Mesendoderm (in vitro differentiated cells): ENCODE data around the gene PLA2G2F.

Experiments
- DNase-seq: peaks from one replicate; pipeline ENCODE4 v3.0.0; 2013
- H2AK5ac ChIP-seq: 2 replicates; pipeline ENCODE4 v1.6.1; 2013; ENCODE audit warnings: low read length, inconsistent platforms
- H2BK120ac ChIP-seq: 2 replicates; pipeline ENCODE4 v1.6.1; 2013; ENCODE audit warnings: low read depth, mild to moderate bottlenecking, low read length, moderate library complexity, mixed read lengths
- H2BK15ac ChIP-seq: replicated peaks from 2 replicates; pipeline ENCODE4 v1.6.1; 2013; ENCODE audit warnings: low read depth, mild to moderate bottlenecking, moderate library complexity
- H2BK5ac ChIP-seq: 2 replicates; pipeline ENCODE4 v1.6.1; 2013; ENCODE audit warnings: low read length, inconsistent platforms
- H3K18ac ChIP-seq: 2 replicates; pipeline ENCODE4 v1.6.1; 2013; ENCODE audit warnings: mild to moderate bottlenecking, low read length, mixed read lengths
- H3K23ac ChIP-seq: one replicate; pipeline ENCODE4 v1.6.1; 2013; ENCODE audit warnings: low read length
- H3K27ac ChIP-seq: 2 replicates; pipeline ENCODE4 v1.5.1; 2013; ENCODE audit warnings: low read depth, mild to moderate bottlenecking, inconsistent platforms, low read length, moderate library complexity
- H3K27me3 ChIP-seq: 2 replicates; pipeline ENCODE4 v1.6.1; 2013; ENCODE audit warnings: low read length, control low read depth, mild to moderate bottlenecking, inconsistent platforms; ENCODE audit not compliant: insufficient read depth, poor library complexity
- H3K36me3 ChIP-seq: 2 replicates; pipeline ENCODE4 v1.6.1; 2013; ENCODE audit warnings: low read length, inconsistent platforms; ENCODE audit not compliant: control insufficient read depth, insufficient read depth
- H3K4ac ChIP-seq: one replicate; pipeline ENCODE4 v1.6.1; 2013; ENCODE audit warnings: low read depth, mild to moderate bottlenecking, low read length, moderate library complexity
- H3K4me1 ChIP-seq: 2 replicates; pipeline ENCODE4 v1.6.1; 2013; ENCODE audit warnings: low read depth, low read length, inconsistent platforms; ENCODE audit not compliant: control insufficient read depth
- H3K4me2 ChIP-seq: 2 replicates; pipeline ENCODE4 v1.6.1; 2013; ENCODE audit warnings: low read length
- H3K4me3 ChIP-seq: 2 replicates; pipeline ENCODE4 v1.5.1; 2013; ENCODE audit warnings: mild to moderate bottlenecking, low read length
- H3K56ac ChIP-seq: one replicate; pipeline ENCODE4 v1.6.1; 2013; ENCODE audit warnings: low read length
- H3K79me1 ChIP-seq: 2 replicates; pipeline ENCODE4 v1.6.1; 2013; ENCODE audit warnings: low read length, inconsistent platforms
- H3K79me2 ChIP-seq: 2 replicates; pipeline ENCODE4 v1.6.1; 2013; ENCODE audit warnings: mild to moderate bottlenecking, low read length; ENCODE audit not compliant: control insufficient read depth, insufficient read depth
- H3K9ac ChIP-seq: 2 replicates; pipeline ENCODE4 v1.6.1; 2013; ENCODE audit warnings: low read length, inconsistent platforms
- H4K5ac ChIP-seq: one replicate; pipeline ENCODE4 v1.6.1; 2013; ENCODE audit warnings: low read length
- H4K8ac ChIP-seq: one replicate; pipeline ENCODE4 v1.6.1; 2013; ENCODE audit warnings: low read depth, mild to moderate bottlenecking, control low read depth, low read length, moderate library complexity
- WGBS: extraction: QIAGEN DNeasy Blood & Tissue Kit; methylation state at CpG from one replicate; pipeline ENCODE4 v1.1.7; 2013; ENCODE audit warnings: low lambda C conversion rate, missing lambda C conversion rate; ENCODE audit not compliant: insufficient coverage; ENCODE audit errors: extremely low coverage; 5-methylcytosine and 5-hydroxymethylcytosine counted together

PLA2G2F gene

DNA sequence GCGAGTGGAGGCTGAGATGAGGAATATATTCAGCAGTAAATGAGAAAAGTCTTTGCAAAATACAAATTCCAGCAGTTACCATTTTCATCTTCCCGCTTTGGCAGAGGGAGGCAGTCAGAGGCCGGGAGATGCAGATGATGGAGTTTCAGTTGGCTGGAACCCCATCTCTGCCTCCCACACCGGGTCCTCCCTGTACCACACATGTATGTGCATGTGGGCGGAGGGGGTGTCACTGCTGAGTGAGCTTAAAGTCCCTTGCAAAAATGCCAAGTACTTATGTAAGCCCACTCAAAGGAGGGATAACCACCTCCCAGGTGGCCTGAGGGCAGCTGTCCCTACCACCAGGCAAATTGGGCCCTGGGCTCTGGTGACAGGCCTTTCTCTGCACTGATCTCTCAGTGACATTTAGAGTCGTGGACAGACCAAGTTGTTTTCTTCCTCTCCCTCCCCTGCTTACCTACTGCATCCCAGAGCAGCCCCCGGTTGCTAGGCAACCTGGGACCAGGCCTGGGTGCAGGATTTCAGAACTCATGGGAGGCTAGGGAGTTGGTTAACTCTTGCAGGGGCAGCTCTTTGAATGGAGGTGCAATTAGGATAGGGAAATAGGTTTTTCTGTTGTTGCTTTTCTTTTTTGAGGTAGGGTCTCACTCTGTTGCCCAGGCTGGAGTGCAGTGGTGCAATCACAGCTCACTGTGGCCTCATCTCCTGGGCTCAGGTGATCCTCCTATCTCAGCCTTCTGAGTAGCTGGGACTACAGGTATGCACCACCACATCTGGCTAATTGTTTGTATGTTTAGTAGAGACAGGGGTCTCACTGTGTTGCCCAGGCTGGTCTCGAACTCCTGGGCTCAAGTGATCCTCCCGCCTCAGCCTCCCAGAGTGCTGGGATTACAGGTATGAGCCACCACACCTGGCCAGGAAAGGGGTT is 29.7 kb downstream of the PLA2G2F start:
- no peak overlapping the region for H3K56ac ChIP-seq
- H4K8ac ChIP-seq, result no peak overlapping the region
- no peak overlapping the region for H2BK120ac ChIP-seq
- no peak overlapping the region for H3K18ac ChIP-seq
- no peaks in the 10 kb centered on the region for H3K27me3 ChIP-seq
- H4K5ac ChIP-seq, result no peak overlapping the region
- no peak overlapping the region for H3K27ac ChIP-seq
- no peak overlapping the region for H3K9ac ChIP-seq
- H3K4ac ChIP-seq, result no peak overlapping the region
- no peaks in the 10 kb centered on the region for H3K79me2 ChIP-seq
- H2BK5ac ChIP-seq, result no peak overlapping the region
- no peaks in the 10 kb centered on the region for H3K4me1 ChIP-seq
- DNase-seq, result no peak
- no peak overlapping the region for H2BK15ac ChIP-seq
- H3K4me3 ChIP-seq, result no peak overlapping the region
- H3K36me3 ChIP-seq, result no peaks in the 10 kb centered on the region
- H3K79me1 ChIP-seq, result no peaks in the 10 kb centered on the region
- WGBS, result no CpG with 5 or more reads among the region's 9 CpGs
- H3K23ac ChIP-seq, result no peak overlapping the region
- H3K4me2 ChIP-seq, result no peak overlapping the region
- H2AK5ac ChIP-seq, result no peak overlapping the region

GRCh38 chr1:20169932-20170331 is 30.8 kb downstream of the PLA2G2F start:
- H3K36me3 ChIP-seq, result no peaks in the 10 kb centered on the region
- H2BK120ac ChIP-seq, result no peak overlapping the region
- H3K4me3 ChIP-seq, result no peak overlapping the region
- H3K9ac ChIP-seq, result no peak overlapping the region
- H3K79me2 ChIP-seq, result no peaks in the 10 kb centered on the region
- no peak overlapping the region for H2BK15ac ChIP-seq
- no CpG with 5 or more reads among the region's 5 CpGs for WGBS
- H4K8ac ChIP-seq, result no peak overlapping the region
- no peak overlapping the region for H3K27ac ChIP-seq
- no peak overlapping the region for H4K5ac ChIP-seq
- H2AK5ac ChIP-seq, result no peak overlapping the region
- no peak overlapping the region for H3K4me2 ChIP-seq
- H2BK5ac ChIP-seq, result no peak overlapping the region
- DNase-seq, result no peak
- H3K4ac ChIP-seq, result no peak overlapping the region
- H3K23ac ChIP-seq, result no peak overlapping the region
- no peak overlapping the region for H3K56ac ChIP-seq
- H3K27me3 ChIP-seq, result no peaks in the 10 kb centered on the region
- no peaks in the 10 kb centered on the region for H3K4me1 ChIP-seq
- no peak overlapping the region for H3K18ac ChIP-seq
- no peaks in the 10 kb centered on the region for H3K79me1 ChIP-seq

- Histone ChIP-seq H2BK120ac (no peak overlapping the region), H4K5ac (no peak overlapping the region), H3K18ac (no peak overlapping the region), H4K8ac (no peak overlapping the region), H3K9ac (no peak overlapping the region), H3K27me3 (no peaks in the 10 kb centered on the region), H3K4me3 (no peak overlapping the region), H3K27ac (no peak overlapping the region), H2BK5ac (no peak overlapping the region), H3K4me1 (no peaks in the 10 kb centered on the region), H3K4me2 (no peak overlapping the region), H3K4ac (no peak overlapping the region), H2AK5ac (no peak overlapping the region), H3K79me1 (no peaks in the 10 kb centered on the region), H3K79me2 (no peaks in the 10 kb centered on the region), H2BK15ac (no peak overlapping the region), H3K36me3 (no peaks in the 10 kb centered on the region), H3K23ac (no peak overlapping the region), H3K56ac (no peak overlapping the region)
- WGBS, result no CpG with 5 or more reads among the region's 12 CpGs
- no peak for DNase-seq
These were observed 33.0 kb downstream of the PLA2G2F start for GRCh38 chr1:20172033-20172590.

DNA sequence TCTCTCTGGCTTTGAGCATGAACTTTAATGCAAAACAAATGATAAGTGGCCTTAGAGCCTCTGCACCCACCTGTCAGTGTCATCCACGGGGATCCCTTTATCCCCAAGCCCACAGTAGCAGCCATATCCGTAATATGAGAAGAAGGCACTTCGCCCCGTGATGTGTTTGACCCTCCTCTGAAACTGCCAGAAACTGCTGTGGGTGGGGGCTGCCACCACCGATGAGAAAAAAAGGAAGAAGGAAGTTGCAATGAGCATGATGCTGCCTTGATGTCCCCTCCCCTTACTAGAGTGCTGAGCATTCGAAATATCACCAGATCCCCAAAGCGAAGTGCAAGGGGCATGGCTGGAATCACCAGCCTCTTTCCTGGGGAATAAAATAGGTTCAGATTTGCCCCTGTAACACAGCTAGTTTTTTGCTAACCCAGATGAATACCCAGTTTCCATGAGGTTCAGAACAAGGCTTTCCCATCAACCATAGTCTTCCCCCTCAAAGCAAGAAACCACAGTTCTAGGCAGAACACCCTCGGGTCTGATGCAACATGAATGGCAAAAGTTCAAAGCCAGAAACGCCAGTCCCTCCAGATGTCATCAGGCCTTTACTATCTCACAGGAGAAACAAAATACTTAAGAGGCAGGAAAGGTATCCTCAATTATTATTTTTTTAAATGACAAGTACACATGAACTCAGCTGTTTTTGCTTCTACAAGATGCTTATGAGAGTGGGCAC is 36.0 kb downstream of the PLA2G2F start:
- Histone ChIP-seq H3K27me3 (no peaks in the 10 kb centered on the region), H2BK120ac (no peak overlapping the region), H4K5ac (no peak overlapping the region), H3K79me2 (no peaks in the 10 kb centered on the region), H3K36me3 (no peaks in the 10 kb centered on the region), H3K4ac (no peak overlapping the region), H3K4me3 (no peak overlapping the region), H4K8ac (no peak overlapping the region), H3K18ac (no peak overlapping the region), H2BK5ac (no peak overlapping the region), H2AK5ac (no peak overlapping the region), H3K4me2 (no peak overlapping the region), H3K27ac (no peak overlapping the region), H3K4me1 (no peaks in the 10 kb centered on the region), H3K56ac (no peak overlapping the region), H3K23ac (no peak overlapping the region), H3K79me1 (no peaks in the 10 kb centered on the region), H2BK15ac (no peak overlapping the region), H3K9ac (no peak overlapping the region)
- DNase-seq, result no peak
- WGBS, result no CpG with 5 or more reads among the region's 9 CpGs

DNA sequence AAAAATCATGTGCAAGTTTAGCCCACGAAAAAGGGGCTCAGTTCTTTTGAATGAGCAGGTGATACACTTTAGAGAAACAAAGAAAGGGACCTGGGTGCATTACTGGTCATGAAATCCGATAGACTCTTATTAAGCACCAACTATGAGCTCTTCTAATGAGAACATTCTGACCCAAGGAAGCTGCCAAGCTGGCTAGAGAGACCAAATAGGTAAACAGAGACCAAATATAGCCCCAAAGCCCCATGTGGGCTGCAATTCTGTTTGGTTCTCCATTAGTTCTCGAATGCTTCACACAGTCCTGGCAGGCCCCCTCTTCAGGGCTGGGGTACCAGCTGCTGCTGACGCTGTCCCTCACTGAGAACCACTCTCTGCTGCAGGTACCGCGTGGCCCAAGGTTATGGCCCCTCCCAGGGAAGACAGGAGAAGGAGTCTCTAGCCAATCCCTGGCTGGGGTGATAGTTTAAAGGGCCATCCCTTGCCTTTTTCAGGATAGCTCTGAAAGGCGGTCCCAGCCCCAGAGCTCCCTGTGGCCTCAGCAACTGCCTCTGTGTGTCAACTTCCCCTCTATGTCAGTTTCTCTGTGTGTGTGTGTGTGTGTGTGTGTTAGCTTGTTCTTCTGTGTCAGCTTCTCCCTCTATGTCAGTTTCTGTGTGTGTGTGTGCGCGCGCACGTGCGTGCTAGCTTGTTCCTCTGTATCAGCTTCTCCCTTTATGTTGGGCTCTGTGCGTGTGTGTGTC is 39.7 kb downstream of the PLA2G2F start:
- Histone ChIP-seq H3K18ac (no peak overlapping the region), H3K79me1 (no peaks in the 10 kb centered on the region), H2BK5ac (no peak overlapping the region), H2BK15ac (no peak overlapping the region), H2BK120ac (no peak overlapping the region), H3K4me3 (no peak overlapping the region), H3K79me2 (no peaks in the 10 kb centered on the region), H3K9ac (no peak overlapping the region), H4K5ac (no peak overlapping the region), H3K4ac (no peak overlapping the region), H3K27ac (no peak overlapping the region), H2AK5ac (no peak overlapping the region), H4K8ac (no peak overlapping the region), H3K56ac (no peak overlapping the region), H3K4me1 (no peaks in the 10 kb centered on the region), H3K36me3 (no peaks in the 10 kb centered on the region), H3K27me3 (no peaks in the 10 kb centered on the region), H3K23ac (no peak overlapping the region), H3K4me2 (no peak overlapping the region)
- WGBS, result no CpG with 5 or more reads among the region's 13 CpGs
- DNase-seq, result no peak
